ENCODE measurements around the gene SETD5. TPM values are rescaled to one million over a fixed set of nuclear protein-coding genes. Genes with fewer than 3 reads are reported as not detected.
A peak's percentile ranks its signal among the peaks of the same experiment; 100 is the strongest.

SETD5 gene
- total RNA-seq, 1 donor from 2014 or later, result 161 TPM

GRCh38 chr3:9467451-9467850, 70.0 kb downstream of the SETD5 start:
- DNase-seq (ENCODE audit: extremely low spot score, unreplicated experiment), result no peak
- no peaks in the 10 kb centered on the region for H3K4me1 Mint-ChIP-seq (ENCODE audit: unreplicated experiment)
- no peak for TF ChIP-seq CTCF (IDR thresholded peaks at IDR 0.05)
- no peaks in the 10 kb centered on the region for H3K27me3 Mint-ChIP-seq (ENCODE audit: unreplicated experiment)
- H3K27ac Mint-ChIP-seq (ENCODE audit: unreplicated experiment), result no peak overlapping the region
- H3K36me3 Mint-ChIP-seq (ENCODE audit: unreplicated experiment), result peaks cover 57% of the 10 kb centered on the region
- H3K9me3 Mint-ChIP-seq (ENCODE audit: unreplicated experiment), result no peaks in the 10 kb centered on the region
- no peak overlapping the region for H3K4me3 Mint-ChIP-seq (ENCODE audit: unreplicated experiment)

GRCh38 chr3:9468460-9468859, 71.0 kb downstream of the SETD5 start:
- DNase-seq (ENCODE audit: extremely low spot score, unreplicated experiment), result no peak
- no peak for TF ChIP-seq CTCF (IDR thresholded peaks at IDR 0.05)
- Mint-ChIP-seq H3K27ac (ENCODE audit: unreplicated experiment) (peak overlapping the region; percentile 46), H3K4me3 (ENCODE audit: unreplicated experiment) (no peak overlapping the region), H3K4me1 (ENCODE audit: unreplicated experiment) (no peaks in the 10 kb centered on the region), H3K36me3 (ENCODE audit: unreplicated experiment) (peaks cover 65% of the 10 kb centered on the region), H3K27me3 (ENCODE audit: unreplicated experiment) (no peaks in the 10 kb centered on the region), H3K9me3 (ENCODE audit: unreplicated experiment) (no peaks in the 10 kb centered on the region)

GRCh38 chr3:9469986-9470385, 72.6 kb downstream of the SETD5 start:
- Mint-ChIP-seq H3K4me1 (ENCODE audit: unreplicated experiment) (no peaks in the 10 kb centered on the region), H3K9me3 (ENCODE audit: unreplicated experiment) (no peaks in the 10 kb centered on the region), H3K27ac (ENCODE audit: unreplicated experiment) (no peak overlapping the region), H3K27me3 (ENCODE audit: unreplicated experiment) (no peaks in the 10 kb centered on the region), H3K36me3 (ENCODE audit: unreplicated experiment) (peaks cover 68% of the 10 kb centered on the region), H3K4me3 (ENCODE audit: unreplicated experiment) (no peak overlapping the region)
- no peak for TF ChIP-seq CTCF (IDR thresholded peaks at IDR 0.05)
- no peak for DNase-seq (ENCODE audit: extremely low spot score, unreplicated experiment)

GRCh38 chr3:9473496-9474065, 76.2 kb downstream of the SETD5 start:
- no peaks in the 10 kb centered on the region for H3K4me1 Mint-ChIP-seq (ENCODE audit: unreplicated experiment)
- H3K27me3 Mint-ChIP-seq (ENCODE audit: unreplicated experiment), result no peaks in the 10 kb centered on the region
- no peaks in the 10 kb centered on the region for H3K9me3 Mint-ChIP-seq (ENCODE audit: unreplicated experiment)
- H3K36me3 Mint-ChIP-seq (ENCODE audit: unreplicated experiment), result peaks cover 72% of the 10 kb centered on the region
- H3K27ac Mint-ChIP-seq (ENCODE audit: unreplicated experiment), result no peak overlapping the region
- DNase-seq (ENCODE audit: extremely low spot score, unreplicated experiment), result no peak
- H3K4me3 Mint-ChIP-seq (ENCODE audit: unreplicated experiment), result no peak overlapping the region
- no peak for TF ChIP-seq CTCF (IDR thresholded peaks at IDR 0.05)

GRCh38 chr3:9474482-9474881, 77.1 kb downstream of the SETD5 start:
- H3K4me3 Mint-ChIP-seq (ENCODE audit: unreplicated experiment), result no peak overlapping the region
- H3K9me3 Mint-ChIP-seq (ENCODE audit: unreplicated experiment), result no peaks in the 10 kb centered on the region
- no peak for DNase-seq (ENCODE audit: extremely low spot score, unreplicated experiment)
- no peaks in the 10 kb centered on the region for H3K4me1 Mint-ChIP-seq (ENCODE audit: unreplicated experiment)
- no peaks in the 10 kb centered on the region for H3K27me3 Mint-ChIP-seq (ENCODE audit: unreplicated experiment)
- H3K36me3 Mint-ChIP-seq (ENCODE audit: unreplicated experiment), result peaks cover 74% of the 10 kb centered on the region
- no peak overlapping the region for H3K27ac Mint-ChIP-seq (ENCODE audit: unreplicated experiment)
- no peak for TF ChIP-seq CTCF (IDR thresholded peaks at IDR 0.05)
